Progenitor cell of endocrine pancreas (in vitro differentiated cells): ENCODE measurements around the gene SMARCAD1. TPM values are rescaled to one million over a fixed set of nuclear protein-coding genes. Genes with fewer than 3 reads are reported as not detected.

Experiments used
- DNase-seq: peaks from one replicate; pipeline ENCODE4 v3.0.0; 2021; ENCODE audit warnings: low spot score; ENCODE audit not compliant: unreplicated experiment
- H3K27ac Mint-ChIP-seq: 2 replicates; pipeline ENCODE4 v1.8.0; 2021; ENCODE audit warnings: mild to moderate bottlenecking, moderate library complexity, mixed read lengths
- H3K27me3 Mint-ChIP-seq: 2 replicates; pipeline ENCODE4 v1.8.0; 2021; ENCODE audit warnings: mixed read lengths
- H3K36me3 Mint-ChIP-seq: 2 replicates; pipeline ENCODE4 v1.8.0; 2022; ENCODE audit warnings: mixed read lengths; ENCODE audit not compliant: insufficient read depth
- H3K4me1 Mint-ChIP-seq: 2 replicates; pipeline ENCODE4 v1.8.0; 2021; ENCODE audit warnings: low read depth, mixed read lengths
- H3K4me3 Mint-ChIP-seq: 2 replicates; pipeline ENCODE4 v1.8.0; 2021; ENCODE audit warnings: low read depth, mild to moderate bottlenecking, moderate library complexity, mixed read lengths
- H3K9me3 Mint-ChIP-seq: 2 replicates; pipeline ENCODE4 v1.8.0; 2021; ENCODE audit warnings: low read depth, mixed read lengths
- CTCF ChIP-seq: fragments of 200-600 bp; sonication (generic); IDR thresholded peaks from one replicate; pipeline ENCODE4 v1.5.0; 2021; ENCODE audit warnings: antibody characterized with exemption, mild to moderate bottlenecking; ENCODE audit not compliant: unreplicated experiment
- total RNA-seq: library from RNA; stranded (reverse); gene quantifications from 2 replicates; pipeline ENCODE4 v1.2.1, GENCODE V29; 2021

SMARCAD1 gene
- total RNA-seq, 1 donor from 2014 or later = 74.9 TPM

GRCh38 chr4:94298725-94299252, 91.1 kb downstream of the SMARCAD1 start:
- no peak for TF ChIP-seq CTCF
- no peak for DNase-seq
- Mint-ChIP-seq H3K9me3 (peaks cover 6% of the 10 kb centered on the region), H3K4me1 (peaks cover 12% of the 10 kb centered on the region), H3K27me3 (no peaks in the 10 kb centered on the region), H3K4me3 (no peak overlapping the region), H3K27ac (no peak overlapping the region), H3K36me3 (peaks cover 4% of the 10 kb centered on the region)

- H3K27ac Mint-ChIP-seq = no peak overlapping the region
- no peak for DNase-seq
Observed at GRCh38 chr4:94302191-94302590, 94.5 kb downstream of the SMARCAD1 start.

GRCh38 chr4:94304365-94304971, 96.8 kb downstream of the SMARCAD1 start:
- no peak for DNase-seq
- H3K36me3 Mint-ChIP-seq = no peaks in the 10 kb centered on the region
- H3K9me3 Mint-ChIP-seq = no peaks in the 10 kb centered on the region
- no peak overlapping the region for H3K4me3 Mint-ChIP-seq
- H3K4me1 Mint-ChIP-seq = peaks cover 10% of the 10 kb centered on the region
- H3K27me3 Mint-ChIP-seq = no peaks in the 10 kb centered on the region
- no peak overlapping the region for H3K27ac Mint-ChIP-seq
- peak; percentile 80 for TF ChIP-seq CTCF

More at GRCh38 chr4:94302191-94302590, 94.5 kb downstream of the SMARCAD1 start:
- TF ChIP-seq CTCF = no peak
- peaks cover 5% of the 10 kb centered on the region for H3K9me3 Mint-ChIP-seq
- H3K36me3 Mint-ChIP-seq = no peaks in the 10 kb centered on the region
- H3K27me3 Mint-ChIP-seq = no peaks in the 10 kb centered on the region
- H3K4me3 Mint-ChIP-seq = no peak overlapping the region
- H3K4me1 Mint-ChIP-seq = peaks cover 11% of the 10 kb centered on the region

- H3K4me3 Mint-ChIP-seq = no peak overlapping the region
- H3K9me3 Mint-ChIP-seq = no peaks in the 10 kb centered on the region
- H3K36me3 Mint-ChIP-seq = no peaks in the 10 kb centered on the region
- no peak for DNase-seq
- H3K27me3 Mint-ChIP-seq = no peaks in the 10 kb centered on the region
- H3K27ac Mint-ChIP-seq = peak overlapping the region; percentile 32
- H3K4me1 Mint-ChIP-seq = peaks cover 8% of the 10 kb centered on the region
- no peak for TF ChIP-seq CTCF
Observed at GRCh38 chr4:94305466-94306225, 98.0 kb downstream of the SMARCAD1 start.

GRCh38 chr4:94306713-94307112, 99.0 kb downstream of the SMARCAD1 start:
- Mint-ChIP-seq H3K27ac (no peak overlapping the region), H3K9me3 (peaks cover under 1% of the 10 kb centered on the region), H3K4me3 (no peak overlapping the region), H3K4me1 (peaks cover 8% of the 10 kb centered on the region), H3K27me3 (no peaks in the 10 kb centered on the region), H3K36me3 (no peaks in the 10 kb centered on the region)
- TF ChIP-seq CTCF = no peak
- DNase-seq = no peak
